ENCODE measurements around the gene RIMBP2.

DNA sequence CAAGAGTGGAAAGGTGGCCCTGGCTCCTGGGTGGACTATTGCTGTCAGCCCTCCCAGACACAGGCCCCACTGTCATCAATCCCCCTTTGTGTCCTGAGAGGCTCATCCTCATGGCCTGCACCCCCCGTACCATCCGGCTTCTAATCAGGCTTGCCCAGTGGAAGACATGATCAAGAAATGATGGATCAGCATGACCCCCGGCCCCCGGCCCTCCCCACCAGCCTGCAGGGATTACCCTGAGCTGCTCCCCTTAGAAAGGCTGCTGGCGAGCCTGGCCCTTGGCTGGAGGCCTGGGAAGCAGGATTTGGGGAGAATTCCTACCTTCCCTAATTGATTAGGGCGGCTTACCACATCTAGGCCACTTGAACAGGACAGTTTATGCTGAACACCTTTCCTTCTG, 207.3 kb downstream of the RIMBP2 start:
- TF ChIP-seq, protein P1, sequence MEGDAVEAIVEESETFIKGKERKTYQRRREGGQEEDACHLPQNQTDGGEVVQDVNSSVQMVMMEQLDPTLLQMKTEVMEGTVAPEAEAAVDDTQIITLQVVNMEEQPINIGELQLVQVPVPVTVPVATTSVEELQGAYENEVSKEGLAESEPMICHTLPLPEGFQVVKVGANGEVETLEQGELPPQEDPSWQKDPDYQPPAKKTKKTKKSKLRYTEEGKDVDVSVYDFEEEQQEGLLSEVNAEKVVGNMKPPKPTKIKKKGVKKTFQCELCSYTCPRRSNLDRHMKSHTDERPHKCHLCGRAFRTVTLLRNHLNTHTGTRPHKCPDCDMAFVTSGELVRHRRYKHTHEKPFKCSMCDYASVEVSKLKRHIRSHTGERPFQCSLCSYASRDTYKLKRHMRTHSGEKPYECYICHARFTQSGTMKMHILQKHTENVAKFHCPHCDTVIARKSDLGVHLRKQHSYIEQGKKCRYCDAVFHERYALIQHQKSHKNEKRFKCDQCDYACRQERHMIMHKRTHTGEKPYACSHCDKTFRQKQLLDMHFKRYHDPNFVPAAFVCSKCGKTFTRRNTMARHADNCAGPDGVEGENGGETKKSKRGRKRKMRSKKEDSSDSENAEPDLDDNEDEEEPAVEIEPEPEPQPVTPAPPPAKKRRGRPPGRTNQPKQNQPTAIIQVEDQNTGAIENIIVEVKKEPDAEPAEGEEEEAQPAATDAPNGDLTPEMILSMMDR (IDR thresholded peaks at IDR 0.05; ENCODE audit: poor library complexity, severe bottlenecking), result no peak
- no peak for TF ChIP-seq REST (IDR thresholded peaks at IDR 0.05; ENCODE audit: borderline replicate concordance)
- TF ChIP-seq EZH2 (IDR thresholded peaks at IDR 0.05; ENCODE audit: borderline replicate concordance, insufficient read depth, low read length, poor library complexity, severe bottlenecking), result no peak
- TF ChIP-seq POLR2AphosphoS5 (IDR thresholded peaks at IDR 0.05), result no peak
- no peak for TF ChIP-seq TAF1 (IDR thresholded peaks at IDR 0.05; ENCODE audit: low read depth)
- no peak for TF ChIP-seq SMC3 (conservative IDR thresholded peaks at IDR 0.05; ENCODE audit: poor library complexity)

Measured in neural cell (in vitro differentiated cells).